Activated effector memory CD4-positive, alpha-beta T cell treated with anti-CD3 and anti-CD28 coated beads, Interleukin-2, amount 50 U/mL, for 16 hours (primary cell): ENCODE measurements around the gene CEP350.
"Not testable (repeated sequence)": the region's sequence is repeated elsewhere in the genome, so short reads cannot be mapped to it uniquely, and the experiment has no call there.

ENCODE experiments used
- DNase-seq: peaks from one replicate; pipeline ENCODE4 v3.0.0-alpha.2; 2020

CEP350 gene

GRCh38 chr1:179941454-179941853, 13.2 kb upstream of the CEP350 start:
- DNase-seq = no peak

- no peak for DNase-seq
Observed at GRCh38 chr1:179950651-179951050, 4.0 kb upstream of the CEP350 start.

GRCh38 chr1:179951383-179952144, 3.0 kb upstream of the CEP350 start:
- DNase-seq = no peak

- no peak for DNase-seq
Observed at GRCh38 chr1:179952186-179952585, 2.4 kb upstream of the CEP350 start.

- peak; percentile 81 for DNase-seq
Observed at GRCh38 chr1:179953974-179954492, 577 bp upstream of the CEP350 start.

GRCh38 chr1:179955287-179955680, 674 bp downstream of the CEP350 start:
- DNase-seq = no peak

GRCh38 chr1:179955731-179956130, 1.1 kb downstream of the CEP350 start:
- no peak for DNase-seq

- no peak for DNase-seq
Observed at GRCh38 chr1:179958359-179958758, 3.7 kb downstream of the CEP350 start.

- DNase-seq = not testable (repeated sequence)
Observed at GRCh38 chr1:179962168-179962567, 7.6 kb downstream of the CEP350 start.

- no peak for DNase-seq
Observed at GRCh38 chr1:179966551-179966950, 11.9 kb downstream of the CEP350 start.

- no peak for DNase-seq
Observed at GRCh38 chr1:179968284-179968993, 13.8 kb downstream of the CEP350 start.

GRCh38 chr1:179968994-179969919, 14.6 kb downstream of the CEP350 start:
- DNase-seq = no peak

GRCh38 chr1:179969962-179970361, 15.4 kb downstream of the CEP350 start:
- no peak for DNase-seq

GRCh38 chr1:179971563-179972496, 17.2 kb downstream of the CEP350 start:
- DNase-seq = no peak

- DNase-seq = no peak
Observed at GRCh38 chr1:179973198-179974110, 18.8 kb downstream of the CEP350 start.

- no peak for DNase-seq
Observed at GRCh38 chr1:179976970-179977651, 22.5 kb downstream of the CEP350 start.

GRCh38 chr1:179978199-179979079, 23.8 kb downstream of the CEP350 start:
- DNase-seq = no peak

- no peak for DNase-seq
Observed at GRCh38 chr1:179984101-179984500, 29.5 kb downstream of the CEP350 start.

GRCh38 chr1:179984942-179985341, 30.3 kb downstream of the CEP350 start:
- no peak for DNase-seq
